GM18505 (cell line): ENCODE results near the gene ZNF414.
"Not testable (repeated sequence)": the region's sequence is repeated elsewhere in the genome, so short reads cannot be mapped to it uniquely, and the experiment has no call there.

Source experiments
- ATAC-seq: cut with Tn5 transposase; IDR thresholded peaks from one replicate; pipeline ENCODE4 v1.9.1; 2021; ENCODE audit not compliant: unreplicated experiment
- POLR2A ChIP-seq: IDR thresholded peaks from 4 replicates; pipeline ENCODE4 v1.6.1; 2011; ENCODE audit warnings: borderline replicate concordance; ENCODE audit not compliant: insufficient read depth, insufficient read length; ENCODE audit errors: extremely low read depth

The ZNF414 gene

DNA sequence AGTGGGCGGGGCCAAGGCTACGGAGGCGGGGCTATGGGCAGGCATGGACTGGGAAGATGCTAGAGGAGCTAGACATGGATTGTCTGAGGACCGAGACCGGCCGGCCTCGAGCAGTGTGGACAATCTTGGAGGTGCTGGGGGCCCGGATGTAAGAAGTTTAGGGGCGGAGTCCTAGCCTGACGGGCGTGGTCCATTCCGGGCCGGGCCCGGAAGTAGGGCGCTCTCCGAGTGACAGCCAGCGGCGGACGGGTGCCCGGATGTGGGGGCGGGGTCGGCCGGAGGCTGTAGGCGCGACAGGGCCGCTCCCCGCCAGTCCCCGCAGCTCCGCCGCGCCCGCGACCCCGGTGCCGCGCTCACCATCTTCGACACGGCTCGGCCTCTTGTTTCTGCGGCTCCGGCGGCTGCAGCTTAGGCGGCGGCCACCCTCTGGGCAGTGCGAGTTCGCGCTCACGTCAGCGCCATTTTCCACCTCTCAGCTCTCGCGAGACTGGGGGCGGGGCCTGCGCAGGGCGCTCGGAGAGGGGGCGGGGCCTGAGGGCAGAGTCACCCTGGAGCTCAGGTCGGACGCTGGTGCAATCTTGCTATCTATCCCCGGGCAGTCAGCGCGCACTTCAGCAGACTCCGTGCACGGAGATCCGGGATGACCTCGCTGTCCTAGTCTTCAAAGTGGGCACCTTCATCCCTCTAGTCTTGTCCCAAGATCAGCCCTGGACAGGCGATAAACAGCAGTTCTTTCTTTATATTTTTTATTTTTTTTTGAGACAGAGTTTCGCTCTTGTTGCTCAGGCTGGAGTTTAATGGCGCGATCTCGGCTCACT, at the start of gene ZNF414:
ZNF414 (minus strand) TSS at position 481 of the 818 bp plus-strand sequence; CDS start at position 360, 121 bp downstream.
- TF ChIP-seq POLR2A, result peak; percentile 92
- ATAC-seq, result peak; percentile 80

DNA sequence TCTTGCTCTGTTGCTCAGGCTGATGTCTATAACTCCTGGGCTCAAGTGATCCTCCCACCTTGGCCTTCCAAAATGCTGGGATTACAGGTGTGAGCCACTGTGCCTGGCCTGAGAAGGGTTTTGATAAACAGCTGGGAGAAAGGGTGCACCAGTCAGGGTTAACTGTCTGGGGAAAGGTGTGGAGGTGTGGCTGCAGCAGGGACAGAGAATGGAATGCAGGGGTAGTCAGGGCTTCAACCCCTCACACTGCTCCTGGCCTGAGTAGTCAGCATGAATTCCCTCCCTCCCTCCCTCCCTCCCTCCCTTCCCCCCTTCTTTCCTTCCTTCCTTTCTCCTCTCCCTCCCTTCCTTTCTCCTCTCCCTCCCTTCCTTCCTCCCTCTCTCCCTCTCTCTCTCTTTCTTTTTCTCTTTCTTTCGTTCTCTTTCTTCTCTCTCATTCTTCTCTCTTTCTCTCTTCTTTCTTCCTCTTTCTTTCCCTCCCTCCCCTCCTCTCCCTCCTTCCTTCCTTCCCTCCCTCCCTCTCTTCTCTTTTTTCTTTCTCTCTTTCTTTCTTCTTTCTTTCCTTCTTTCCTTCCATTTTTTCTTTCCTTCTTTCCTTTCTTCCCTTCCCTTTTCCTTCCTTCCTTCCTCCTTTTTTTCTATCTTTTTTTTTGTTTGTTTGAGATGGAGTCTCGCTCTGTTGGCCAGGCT, 47.3 kb upstream of the ZNF414 start:
- no peak for ATAC-seq
- no peak for TF ChIP-seq POLR2A

GRCh38 chr19:8558325-8558724, 44.4 kb upstream of the ZNF414 start:
- no peak for TF ChIP-seq POLR2A
- no peak for ATAC-seq

GRCh38 chr19:8557642-8558238, 43.8 kb upstream of the ZNF414 start:
- ATAC-seq, result no peak
- no peak for TF ChIP-seq POLR2A

DNA sequence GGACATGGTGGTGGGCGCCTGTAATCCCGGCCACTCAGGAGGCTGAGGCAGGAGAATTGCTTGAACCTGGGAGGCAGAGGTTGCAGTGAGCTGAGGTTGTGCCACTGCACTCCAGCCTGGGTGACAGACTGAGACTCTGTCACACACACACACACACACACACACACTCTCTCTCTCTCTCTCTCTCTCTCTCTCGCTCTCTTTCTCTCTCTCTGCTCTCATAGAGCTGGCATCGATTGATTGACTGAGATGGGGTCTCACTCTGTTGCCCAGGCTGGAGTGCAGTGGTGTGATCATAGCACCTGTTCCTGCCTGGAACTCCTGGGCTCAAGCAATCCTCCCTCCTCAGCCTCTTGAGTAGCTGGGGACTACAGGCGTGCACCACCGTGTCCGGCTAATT, 39.8 kb upstream of the ZNF414 start:
- not testable (repeated sequence) for ATAC-seq

DNA sequence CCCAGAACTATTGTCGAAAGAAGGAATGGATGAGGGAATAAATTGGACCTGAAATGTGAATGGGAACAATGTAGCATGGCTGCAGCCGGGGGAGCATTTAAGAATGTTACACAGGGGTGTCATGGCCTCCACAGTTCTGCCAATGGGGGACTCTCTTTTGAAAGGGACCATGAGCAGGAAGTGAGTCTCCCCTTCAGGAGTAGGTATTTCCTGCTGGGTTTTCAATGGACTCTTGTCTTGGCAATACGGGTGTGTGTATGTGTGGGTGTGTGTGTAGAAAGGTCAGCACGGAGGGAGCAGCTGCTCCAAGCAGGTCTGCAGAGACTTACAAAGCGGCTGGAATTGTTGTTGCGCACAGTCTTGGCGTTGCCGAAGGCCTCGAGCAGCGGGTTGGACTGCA, 38.8 kb upstream of the ZNF414 start:
- TF ChIP-seq POLR2A, result no peak
- no peak for ATAC-seq

- no peak for ATAC-seq
- TF ChIP-seq POLR2A, result no peak
Observed at GRCh38 chr19:8550070-8550469, 36.1 kb upstream of the ZNF414 start.

- ATAC-seq, result no peak
- no peak for TF ChIP-seq POLR2A
Observed at GRCh38 chr19:8545743-8546142, 31.8 kb upstream of the ZNF414 start.

DNA sequence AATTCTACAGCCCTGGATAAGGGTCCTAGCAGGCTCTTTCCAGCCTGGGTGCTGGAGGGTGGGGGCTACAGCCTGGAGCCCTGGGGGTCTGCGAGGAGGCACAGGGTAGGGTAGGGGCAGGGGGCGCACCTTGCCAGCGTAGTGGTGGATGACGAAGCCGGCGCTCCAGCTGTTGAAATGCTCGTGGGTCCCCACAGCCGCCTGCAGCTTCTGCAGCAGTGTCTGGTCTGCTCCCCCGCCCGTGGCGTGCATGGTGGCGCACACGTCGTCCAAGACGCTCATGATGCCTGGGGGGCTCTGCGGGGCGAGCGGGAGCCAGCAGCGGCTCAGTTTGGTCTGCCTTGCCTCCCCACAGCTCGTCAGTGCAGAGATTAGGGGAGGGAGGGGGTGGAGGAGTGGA, 30.2 kb upstream of the ZNF414 start:
- ATAC-seq, result no peak
- no peak for TF ChIP-seq POLR2A

DNA sequence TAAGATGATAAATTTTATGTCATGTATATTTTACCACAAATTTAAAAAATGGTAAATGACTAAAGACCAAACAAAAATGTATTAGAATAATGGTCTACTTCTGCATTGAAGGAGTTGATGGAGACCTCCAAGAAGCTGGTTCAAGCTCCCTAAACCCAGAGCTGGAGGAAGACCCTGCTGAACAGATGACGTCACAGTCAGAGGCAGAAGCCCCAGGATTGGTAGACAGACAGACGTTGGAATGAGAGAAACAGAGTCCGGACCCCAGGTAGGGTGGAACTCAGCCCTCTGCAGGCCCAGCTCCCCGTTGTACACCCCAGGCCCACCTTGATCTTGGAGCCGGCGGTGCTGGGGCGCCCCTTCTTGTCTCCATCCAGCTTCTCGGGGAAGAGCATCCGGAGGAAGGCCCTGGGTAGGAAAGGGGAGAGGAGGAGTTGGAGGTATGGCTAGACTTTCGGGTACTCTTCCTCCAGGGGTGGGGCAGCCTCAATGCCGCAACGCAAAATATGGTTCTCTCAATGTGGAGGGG, 25.7 kb upstream of the ZNF414 start:
- ATAC-seq, result no peak
- TF ChIP-seq POLR2A, result no peak

DNA sequence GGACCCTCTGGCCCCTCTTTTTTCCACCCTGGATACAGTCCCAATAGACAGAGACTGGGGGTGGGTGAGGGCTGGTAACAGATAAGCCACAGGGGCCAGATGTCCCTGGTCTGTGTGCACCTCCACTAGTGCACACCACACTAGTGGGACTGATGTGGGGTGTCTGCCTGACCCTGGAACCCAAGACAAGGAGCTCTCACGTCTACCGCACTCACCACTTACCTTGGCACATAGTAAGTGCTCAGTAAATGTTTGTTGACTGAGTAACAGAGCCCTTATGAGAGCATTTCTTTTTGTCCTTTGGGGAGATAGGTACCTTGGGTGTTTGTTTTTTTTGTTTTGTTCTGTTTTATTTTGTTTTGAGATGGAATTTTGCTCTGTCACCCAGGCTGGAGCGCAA, 23.1 kb upstream of the ZNF414 start:
- TF ChIP-seq POLR2A, result no peak
- ATAC-seq, result no peak

DNA sequence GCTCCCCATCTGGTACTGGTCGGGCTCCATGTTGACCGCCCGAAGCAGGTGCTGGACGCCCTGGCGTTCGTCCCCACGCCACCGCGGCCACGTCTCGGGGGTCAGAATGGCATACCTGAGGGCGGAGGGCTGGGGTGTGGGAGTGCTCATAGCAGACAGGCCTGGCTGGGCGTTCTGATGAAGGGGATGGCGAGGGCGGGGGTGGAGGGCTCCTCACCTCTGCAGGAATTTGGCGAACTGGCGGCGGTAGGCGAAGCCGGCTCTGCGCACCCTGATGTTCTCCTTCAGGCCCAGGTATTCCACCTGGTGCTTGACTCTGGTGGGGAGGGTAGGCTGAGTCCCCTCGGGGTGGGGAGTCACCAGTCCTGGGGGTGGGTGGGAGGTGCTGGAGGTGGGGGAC, 22.3 kb upstream of the ZNF414 start:
- TF ChIP-seq POLR2A, result no peak
- ATAC-seq, result no peak

DNA sequence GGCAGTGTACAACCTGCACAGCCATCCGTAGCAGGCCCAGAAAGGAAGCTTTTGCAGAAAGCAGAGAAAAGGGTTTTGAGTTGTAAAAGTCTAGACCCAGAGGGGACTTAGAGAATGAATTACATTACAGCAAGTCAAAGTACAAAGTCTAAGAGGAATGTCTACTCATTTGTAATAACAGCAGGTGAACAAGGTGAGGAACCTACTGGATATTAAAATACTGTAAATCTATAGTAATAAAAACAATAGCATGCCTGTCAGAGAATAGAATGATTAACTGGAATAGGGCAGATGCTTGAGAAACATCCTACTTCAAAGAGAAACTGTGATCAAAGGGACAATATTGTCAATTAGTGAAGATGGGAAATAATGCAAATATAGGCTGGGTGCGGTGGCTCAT, 18.3 kb upstream of the ZNF414 start:
- ATAC-seq, result no peak
- TF ChIP-seq POLR2A, result no peak

DNA sequence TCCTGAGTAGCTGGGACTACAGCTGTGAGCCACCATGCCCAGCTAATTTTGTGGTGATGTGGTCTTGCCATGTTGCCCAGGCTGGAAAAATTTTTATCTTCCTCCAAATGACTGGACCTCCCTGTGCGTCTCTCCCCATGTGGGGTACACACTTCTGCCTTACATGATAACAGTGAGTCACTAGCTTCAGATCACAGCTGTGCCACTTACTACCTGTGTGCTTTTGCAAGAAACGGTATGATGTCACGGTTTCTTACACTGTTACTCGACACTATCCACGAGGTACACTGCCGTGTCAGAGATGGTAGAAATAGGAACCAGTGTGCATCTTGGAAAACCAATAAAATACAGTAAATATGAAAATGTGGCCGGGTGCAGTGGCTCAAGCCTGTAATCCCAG, 17.5 kb upstream of the ZNF414 start:
- no peak for TF ChIP-seq POLR2A
- no peak for ATAC-seq
